ENCODE results near the gene CD40. TPM values are rescaled to one million over a fixed set of nuclear protein-coding genes. Genes with fewer than 3 reads are reported as not detected.
A peak's percentile ranks its signal among the peaks of the same experiment; 100 is the strongest.

CD40 gene
- polyA plus RNA-seq, 3 donors: 14.4 to 26.1 (median 18.8) TPM

- peaks cover 0 to 4% (median 0%) of the 10 kb centered on the region in 7 donors for H3K9me3 Mint-ChIP-seq
- DNase-seq: no peak
- Histone ChIP-seq H3K9me3 (replicated peaks in 1 of 2; ENCODE audit: control insufficient read depth in 1 of 2, insufficient read depth in 1 of 2, low read length in 2 of 2) (no peaks in the 10 kb centered on the region), H3K9ac (ENCODE audit: insufficient read depth, low read length, poor library complexity, severe bottlenecking) (no peak overlapping the region), H3K27ac (ENCODE audit: low read depth in 1 of 2, low read length in 2 of 2) (no peak overlapping the region), H3K4me3 (replicated peaks in 1 of 3; ENCODE audit: low read depth in 2 of 3, low read length in 3 of 3) (no peak overlapping the region), H2AFZ (ENCODE audit: insufficient read depth, low read depth, low read length, poor library complexity, severe bottlenecking) (no peak overlapping the region), H3K79me2 (ENCODE audit: insufficient read depth, low read length) (no peaks in the 10 kb centered on the region), H3K4me2 (replicated peaks; ENCODE audit: extremely low read depth, low read length, poor library complexity, severe bottlenecking) (no peak overlapping the region), H4K20me1 (ENCODE audit: insufficient read depth, low read length) (no peaks in the 10 kb centered on the region), H3K4me1 (ENCODE audit: control insufficient read depth in 1 of 2, insufficient read depth in 2 of 2, low read length in 2 of 2) (no peaks in the 10 kb centered on the region), H3K27me3 (ENCODE audit: control insufficient read depth in 2 of 2, insufficient read depth in 2 of 2, low read length in 2 of 2) (no peaks in the 10 kb centered on the region), H3K36me3 (replicated peaks in 1 of 2; ENCODE audit: control insufficient read depth in 1 of 2, insufficient read depth in 2 of 2, low read length in 2 of 2) (no peaks in the 10 kb centered on the region)
- no peaks in the 10 kb centered on the region for H3K36me3 Mint-ChIP-seq
- no peaks in the 10 kb centered on the region for H3K4me1 Mint-ChIP-seq
- H3K4me3 Mint-ChIP-seq: no peak overlapping the region
- H3K27ac Mint-ChIP-seq: no peak overlapping the region
- TF ChIP-seq CTCF (IDR thresholded peaks at IDR 0.05): peak; percentile 42
- WGBS (ENCODE audit: insufficient coverage): 70% methylated on average over 5 of the region's 7 CpGs
- H3K27me3 Mint-ChIP-seq (ENCODE audit: low read depth in 3 of 3): peaks cover 13 to 23% (median 20%) of the 10 kb centered on the region in 3 donors
- intact Hi-C loops (cut with micrococcal nuclease): no loop called here
Observed at GRCh38 chr20:46151936-46152335, 33.8 kb downstream of the CD40 start.

- H3K27me3 Mint-ChIP-seq (ENCODE audit: low read depth in 3 of 3): peaks cover 12 to 21% (median 19%) of the 10 kb centered on the region in 3 donors
- no peak for TF ChIP-seq CTCF (IDR thresholded peaks at IDR 0.05)
- no peak overlapping the region for H3K9ac ChIP-seq (ENCODE audit: insufficient read depth, low read length, poor library complexity, severe bottlenecking)
- no peak overlapping the region for H3K4me3 ChIP-seq (replicated peaks in 1 of 3; ENCODE audit: low read depth in 2 of 3, low read length in 3 of 3)
- H3K27ac ChIP-seq (ENCODE audit: low read depth in 1 of 2, low read length in 2 of 2): no peak overlapping the region
- H3K9me3 ChIP-seq (replicated peaks in 1 of 2; ENCODE audit: control insufficient read depth in 1 of 2, insufficient read depth in 1 of 2, low read length in 2 of 2): no peaks in the 10 kb centered on the region
- H3K4me1 ChIP-seq (ENCODE audit: control insufficient read depth in 1 of 2, insufficient read depth in 2 of 2, low read length in 2 of 2): no peaks in the 10 kb centered on the region
- no peak overlapping the region for H2AFZ ChIP-seq (ENCODE audit: insufficient read depth, low read depth, low read length, poor library complexity, severe bottlenecking)
- no peaks in the 10 kb centered on the region for H3K36me3 ChIP-seq (replicated peaks in 1 of 2; ENCODE audit: control insufficient read depth in 1 of 2, insufficient read depth in 2 of 2, low read length in 2 of 2)
- H3K27ac Mint-ChIP-seq: no peak overlapping the region
- WGBS (ENCODE audit: insufficient coverage): 59% methylated on average over 32 of the region's 33 CpGs
- no peaks in the 10 kb centered on the region for H3K36me3 Mint-ChIP-seq
- no peak overlapping the region for H3K4me2 ChIP-seq (replicated peaks; ENCODE audit: extremely low read depth, low read length, poor library complexity, severe bottlenecking)
- no peak for DNase-seq
- H4K20me1 ChIP-seq (ENCODE audit: insufficient read depth, low read length): no peaks in the 10 kb centered on the region
- no peaks in the 10 kb centered on the region for H3K27me3 ChIP-seq (ENCODE audit: control insufficient read depth in 2 of 2, insufficient read depth in 2 of 2, low read length in 2 of 2)
- H3K4me1 Mint-ChIP-seq: no peaks in the 10 kb centered on the region
- H3K9me3 Mint-ChIP-seq: peaks cover 0 to 4% (median 0%) of the 10 kb centered on the region in 7 donors
- no peak overlapping the region for H3K4me3 Mint-ChIP-seq
- intact Hi-C loops (cut with micrococcal nuclease): no loop called here
- H3K79me2 ChIP-seq (ENCODE audit: insufficient read depth, low read length): no peaks in the 10 kb centered on the region
Observed at GRCh38 chr20:46152824-46153586, 34.9 kb downstream of the CD40 start.

All from CD14-positive monocyte (primary cell).